Hepatocyte (in vitro differentiated cells): ENCODE results near the gene TSPAN9. TPM values are rescaled to one million over a fixed set of nuclear protein-coding genes. Genes with fewer than 3 reads are reported as not detected.
A peak's percentile ranks its signal among the peaks of the same experiment; 100 is the strongest.

Experiments used
- DNase-seq: peaks from one replicate; pipeline ENCODE4 v3.0.0-alpha.2; 2016; ENCODE audit warnings: low spot score
- H2AFZ ChIP-seq: fragments of 200-600 bp; sonication (generic); 2 replicates; pipeline ENCODE4 v1.6.0; 2016; ENCODE audit warnings: antibody characterized with exemption, mild to moderate bottlenecking
- H3K27ac ChIP-seq: fragments of 200-600 bp; sonication (generic); 2 replicates; pipeline ENCODE4 v1.5.1; 2016; ENCODE audit warnings: mild to moderate bottlenecking
- H3K27me3 ChIP-seq: fragments of 200-600 bp; sonication (generic); 2 replicates; pipeline ENCODE4 v1.6.1; 2016
- H3K36me3 ChIP-seq: fragments of 200-600 bp; sonication (generic); replicated peaks from 2 replicates; pipeline ENCODE4 v1.5.1; 2016; ENCODE audit warnings: low read depth; ENCODE audit not compliant: insufficient read depth
- H3K4me1 ChIP-seq: fragments of 200-600 bp; sonication (generic); 2 replicates; pipeline ENCODE4 v1.5.1; 2016; ENCODE audit warnings: mild to moderate bottlenecking, moderate library complexity; ENCODE audit not compliant: insufficient read depth
- H3K4me2 ChIP-seq: fragments of 200-600 bp; sonication (generic); 2 replicates; pipeline ENCODE4 v1.6.0; 2016
- H3K4me3 ChIP-seq: fragments of 200-600 bp; sonication (generic); 2 replicates; pipeline ENCODE4 v1.5.1; 2016; ENCODE audit warnings: mild to moderate bottlenecking
- H3K79me2 ChIP-seq: fragments of 200-600 bp; sonication (generic); 2 replicates; pipeline ENCODE4 v1.6.0; 2017; ENCODE audit warnings: mild to moderate bottlenecking
- H3K9me2 ChIP-seq: fragments of 200-600 bp; sonication (generic); replicated peaks from 2 replicates; pipeline ENCODE4 v1.6.0; 2017; ENCODE audit warnings: mild to moderate bottlenecking; ENCODE audit not compliant: insufficient read depth
- H3K9me3 ChIP-seq: fragments of 200-600 bp; sonication (generic); 2 replicates; pipeline ENCODE4 v1.5.1; 2016; ENCODE audit warnings: low read depth, mild to moderate bottlenecking
- H4K20me1 ChIP-seq: fragments of 200-600 bp; sonication (generic); 2 replicates; pipeline ENCODE4 v1.6.0; 2016; ENCODE audit warnings: mild to moderate bottlenecking; ENCODE audit not compliant: insufficient read depth, poor library complexity, severe bottlenecking
- EZH2 ChIP-seq: fragments of 200-600 bp; sonication (generic); IDR thresholded peaks from 2 replicates; pipeline ENCODE4 v1.6.1; 2016; ENCODE audit warnings: antibody characterized with exemption, mild to moderate bottlenecking, borderline replicate concordance
- EZH2phosphoT487 ChIP-seq: fragments of 200-600 bp; sonication (generic); IDR thresholded peaks from one replicate; pipeline ENCODE4 v1.6.1; 2018; ENCODE audit warnings: antibody characterized with exemption, mild to moderate bottlenecking, low read depth, moderate library complexity; ENCODE audit not compliant: unreplicated experiment, severe bottlenecking
- WGBS: methylation state at CpG from one replicate; pipeline ENCODE4 v1.1.6; 2016; ENCODE audit warnings: low lambda C conversion rate; ENCODE audit errors: missing lambda C conversion rate; 5-methylcytosine and 5-hydroxymethylcytosine counted together
- polyA plus RNA-seq: library from polyadenylated mRNA; unstranded; fragments of >200 nt; fragmentation: Nextera tagmentation; extraction: Ambion mirVana; gene quantifications from 2 replicates; pipeline ENCODE4 v1.2.1, GENCODE V29; 2016
- total RNA-seq: library from RNA; depleted of rRNA; stranded (reverse); fragments of >200 nt; gene quantifications from 2 replicates; pipeline ENCODE4 v1.2.3, GENCODE V29; 2014
- TF ChIP-seq, protein P1 (sequence below): fragments of 200-600 bp; sonication (generic); IDR thresholded peaks from 2 replicates; pipeline ENCODE4 v1.5.1; 2016; ENCODE audit warnings: antibody characterized with exemption, mild to moderate bottlenecking; ENCODE audit not compliant: poor library complexity

TSPAN9 gene
- total and polyA plus RNA-seq, 2 experiments from 2014 or later: 16.6 to 38.6 TPM

DNA sequence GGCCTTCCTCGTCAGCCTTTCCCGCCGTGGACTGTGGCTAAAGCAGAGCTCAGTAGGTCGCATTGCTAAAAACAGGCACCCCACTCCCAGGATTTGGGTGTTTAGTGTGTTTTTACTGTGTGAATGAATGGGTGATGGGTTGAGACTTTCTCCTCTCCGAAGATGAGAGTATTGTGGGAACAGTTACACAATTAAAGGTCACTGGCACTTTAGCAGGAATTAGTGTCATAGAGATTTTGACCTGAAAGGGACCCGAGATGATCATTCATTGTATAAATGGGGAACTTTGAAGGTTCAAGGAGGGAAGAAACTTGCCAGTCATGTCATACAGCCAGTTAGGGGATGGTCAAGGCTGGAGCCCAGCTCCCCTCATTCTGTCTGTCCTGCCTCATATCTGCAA lies 56.9 kb downstream of the TSPAN9 start:
- TF ChIP-seq EZH2phosphoT487 (no peak), EZH2 (no peak)
- TF ChIP-seq, protein P1, sequence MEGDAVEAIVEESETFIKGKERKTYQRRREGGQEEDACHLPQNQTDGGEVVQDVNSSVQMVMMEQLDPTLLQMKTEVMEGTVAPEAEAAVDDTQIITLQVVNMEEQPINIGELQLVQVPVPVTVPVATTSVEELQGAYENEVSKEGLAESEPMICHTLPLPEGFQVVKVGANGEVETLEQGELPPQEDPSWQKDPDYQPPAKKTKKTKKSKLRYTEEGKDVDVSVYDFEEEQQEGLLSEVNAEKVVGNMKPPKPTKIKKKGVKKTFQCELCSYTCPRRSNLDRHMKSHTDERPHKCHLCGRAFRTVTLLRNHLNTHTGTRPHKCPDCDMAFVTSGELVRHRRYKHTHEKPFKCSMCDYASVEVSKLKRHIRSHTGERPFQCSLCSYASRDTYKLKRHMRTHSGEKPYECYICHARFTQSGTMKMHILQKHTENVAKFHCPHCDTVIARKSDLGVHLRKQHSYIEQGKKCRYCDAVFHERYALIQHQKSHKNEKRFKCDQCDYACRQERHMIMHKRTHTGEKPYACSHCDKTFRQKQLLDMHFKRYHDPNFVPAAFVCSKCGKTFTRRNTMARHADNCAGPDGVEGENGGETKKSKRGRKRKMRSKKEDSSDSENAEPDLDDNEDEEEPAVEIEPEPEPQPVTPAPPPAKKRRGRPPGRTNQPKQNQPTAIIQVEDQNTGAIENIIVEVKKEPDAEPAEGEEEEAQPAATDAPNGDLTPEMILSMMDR: no peak
- Histone ChIP-seq H2AFZ (no peak overlapping the region), H3K4me1 (peaks cover 14% of the 10 kb centered on the region), H3K4me3 (no peak overlapping the region), H3K79me2 (peaks cover 2% of the 10 kb centered on the region), H3K4me2 (no peak overlapping the region), H3K36me3 (no peaks in the 10 kb centered on the region), H3K9me2 (no peaks in the 10 kb centered on the region), H3K27me3 (no peaks in the 10 kb centered on the region), H3K27ac (no peak overlapping the region), H3K9me3 (no peaks in the 10 kb centered on the region), H4K20me1 (no peaks in the 10 kb centered on the region)
- WGBS: 87% methylated on average over 6 of the region's 6 CpGs
- DNase-seq: no peak

GRCh38 chr12:3134526-3135135 lies 57.5 kb downstream of the TSPAN9 start:
- WGBS: 97% methylated on average over 13 of the region's 13 CpGs
- TF ChIP-seq EZH2phosphoT487: no peak
- TF ChIP-seq, protein P1: no peak
- TF ChIP-seq EZH2: no peak
- no peak overlapping the region for H2AFZ ChIP-seq
- H3K27me3 ChIP-seq: no peaks in the 10 kb centered on the region
- no peak for DNase-seq
- H3K27ac ChIP-seq: no peak overlapping the region
- no peaks in the 10 kb centered on the region for H3K36me3 ChIP-seq
- H3K4me1 ChIP-seq: peaks cover 16% of the 10 kb centered on the region
- H3K9me2 ChIP-seq: no peaks in the 10 kb centered on the region
- H4K20me1 ChIP-seq: no peaks in the 10 kb centered on the region
- H3K9me3 ChIP-seq: no peaks in the 10 kb centered on the region
- H3K4me3 ChIP-seq: no peak overlapping the region
- peaks cover 2% of the 10 kb centered on the region for H3K79me2 ChIP-seq
- no peak overlapping the region for H3K4me2 ChIP-seq

DNA sequence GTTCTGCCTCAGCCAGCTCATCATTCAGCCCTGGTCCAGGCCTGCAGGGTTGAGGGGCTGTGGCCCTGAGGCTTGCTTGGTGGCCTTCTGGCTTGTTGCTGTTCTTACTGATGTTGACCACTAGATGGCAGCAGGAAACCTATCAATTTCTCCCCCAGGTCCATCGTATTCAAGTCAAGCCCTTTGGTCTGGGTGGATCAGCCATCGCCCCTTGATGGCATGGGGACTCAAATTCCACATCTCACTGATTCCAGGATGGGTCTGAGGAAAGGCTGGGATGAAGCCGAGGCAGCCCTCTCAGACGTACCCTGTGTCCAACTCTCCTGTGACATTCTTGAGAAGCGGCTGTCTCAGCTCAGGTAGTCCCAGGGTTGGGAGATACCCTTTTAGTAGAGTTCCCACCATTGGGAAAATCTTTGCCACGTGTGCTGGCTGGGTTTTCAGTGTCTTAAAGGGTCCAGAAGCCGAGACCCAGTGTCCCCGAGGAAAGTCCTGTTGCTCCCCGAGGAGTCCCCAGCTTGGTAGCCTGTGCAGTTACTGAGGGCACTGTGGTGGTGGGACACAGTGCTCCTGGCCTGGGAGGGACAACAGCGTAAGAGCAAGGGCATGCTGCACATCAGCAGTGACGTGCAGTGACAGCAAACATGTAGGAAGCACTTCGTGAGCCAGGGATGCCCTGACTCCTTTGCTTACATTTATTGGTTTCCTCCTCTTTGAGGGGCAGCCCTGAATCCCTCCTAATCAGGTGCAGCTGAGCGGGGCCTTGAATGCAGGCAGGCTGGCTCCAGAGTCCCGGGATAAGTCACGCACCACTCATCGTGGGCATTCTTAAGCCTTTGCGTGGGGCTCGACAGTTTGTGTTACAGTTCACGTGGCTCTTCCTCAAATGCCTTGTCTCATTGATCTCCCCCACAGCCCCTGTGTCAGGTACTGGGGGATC lies 58.6 kb downstream of the TSPAN9 start:
- Histone ChIP-seq H3K36me3 (no peaks in the 10 kb centered on the region), H3K27ac (no peak overlapping the region), H3K4me3 (no peak overlapping the region), H3K4me2 (no peak overlapping the region), H3K9me2 (no peaks in the 10 kb centered on the region), H3K9me3 (no peaks in the 10 kb centered on the region), H4K20me1 (no peaks in the 10 kb centered on the region), H2AFZ (no peak overlapping the region), H3K79me2 (peaks cover 2% of the 10 kb centered on the region), H3K4me1 (peaks cover 16% of the 10 kb centered on the region), H3K27me3 (no peaks in the 10 kb centered on the region)
- WGBS: 80% methylated on average over 19 of the region's 19 CpGs
- peak; percentile 80 for DNase-seq
- no peak for TF ChIP-seq EZH2phosphoT487
- TF ChIP-seq, protein P1: peak; percentile 79
